IMR-90 (cell line): ENCODE data around the gene PPP1R14C. TPM values are rescaled to one million over a fixed set of nuclear protein-coding genes. Genes with fewer than 3 reads are reported as not detected.
"Not testable (repeated sequence)": the region's sequence is repeated elsewhere in the genome, so short reads cannot be mapped to it uniquely, and the experiment has no call there.

ENCODE experiments used
- ATAC-seq: fragments of 200-7000 bp; cut with Tn5 transposase; 2 replicates; pipeline ENCODE4 v1.9.1; 2020; ENCODE audit warnings: low read depth, mild to moderate bottlenecking, moderate library complexity
- BruUV-seq: library from RNA; stranded (reverse); fragments of 400-500 nt; replicated peaks from 2 replicates; lab custom pipeline; 2021; lab: Mats Ljungman, UMichigan
- CTCF ChIA-PET: fragments of 300-600 bp; formaldehyde crosslinking; extraction: SDS; loops from one replicate; lab custom pipeline; 2021; ENCODE audit warnings: antibody characterized with exemption; lab: Yijun Ruan, JAX
- POLR2A ChIA-PET: fragments of 300-600 bp; sonication (Branson Sonifier 250); formaldehyde crosslinking; loops from one replicate; lab custom pipeline; 2022; ENCODE audit warnings: antibody characterized with exemption; ENCODE audit not compliant: unreplicated experiment; lab: Charles Lee
- DNase-seq: peaks from one replicate; pipeline ENCODE4 v3.0.0; 2013
- H2AFZ ChIP-seq: replicated peaks from 2 replicates; pipeline ENCODE3; 2013; ENCODE audit warnings: low read length, mild to moderate bottlenecking; ENCODE audit not compliant: poor library complexity
- H2AK5ac ChIP-seq: 2 replicates; pipeline ENCODE4 v1.6.1; 2013; ENCODE audit warnings: low read depth, low read length, inconsistent platforms
- H2AK9ac ChIP-seq: replicated peaks from 2 replicates; pipeline ENCODE3; 2013; ENCODE audit warnings: mild to moderate bottlenecking, low read depth, low read length, moderate library complexity; ENCODE audit not compliant: poor library complexity
- H2BK120ac ChIP-seq: 2 replicates; pipeline ENCODE4 v1.6.1; 2013; ENCODE audit warnings: low read depth, low read length, inconsistent platforms
- H2BK15ac ChIP-seq: 3 replicates; pipeline ENCODE4 v1.6.1; 2013; ENCODE audit warnings: low read depth, low read length, inconsistent platforms
- H2BK20ac ChIP-seq: 2 replicates; pipeline ENCODE4 v1.6.1; 2013; ENCODE audit warnings: low read depth, mild to moderate bottlenecking, inconsistent platforms, low read length, moderate library complexity
- H2BK5ac ChIP-seq: 2 replicates; pipeline ENCODE4 v1.6.1; 2013; ENCODE audit warnings: mild to moderate bottlenecking, low read depth, low read length, inconsistent platforms; ENCODE audit not compliant: poor library complexity, severe bottlenecking
- H3K14ac ChIP-seq: replicated peaks from 2 replicates; pipeline ENCODE4 v1.6.1; 2013; ENCODE audit warnings: low read depth, low read length, inconsistent platforms
- H3K18ac ChIP-seq: 2 replicates; pipeline ENCODE4 v1.6.1; 2013; ENCODE audit warnings: low read depth, low read length, control low read depth
- H3K23ac ChIP-seq: 2 replicates; pipeline ENCODE4 v1.6.1; 2013; ENCODE audit warnings: low read depth, low read length, inconsistent platforms
- H3K27ac ChIP-seq: 2 replicates; pipeline ENCODE4 v1.5.1; 2013; ENCODE audit warnings: mild to moderate bottlenecking, control low read depth, low read length; ENCODE audit not compliant: insufficient read depth
- H3K27me3 ChIP-seq: 2 replicates; pipeline ENCODE4 v1.6.1; 2013; ENCODE audit warnings: low read length; ENCODE audit not compliant: control insufficient read depth, insufficient read depth
- H3K36me3 ChIP-seq: 2 replicates; pipeline ENCODE4 v1.6.1; 2013; ENCODE audit warnings: low read length, mixed read lengths; ENCODE audit not compliant: control insufficient read depth, insufficient read depth
- H3K4ac ChIP-seq: 2 replicates; pipeline ENCODE4 v1.6.1; 2013; ENCODE audit warnings: low read depth, low read length, inconsistent platforms
- H3K4me1 ChIP-seq: 2 replicates; pipeline ENCODE4 v1.6.1; 2013; ENCODE audit warnings: low read length, mixed read lengths; ENCODE audit not compliant: control insufficient read depth, insufficient read depth
- H3K4me2 ChIP-seq: 2 replicates; pipeline ENCODE4 v1.6.1; 2013; ENCODE audit warnings: low read depth, mild to moderate bottlenecking, control low read depth, low read length, moderate library complexity
- H3K4me3 ChIP-seq: 2 replicates; pipeline ENCODE4 v1.5.1; 2013; ENCODE audit warnings: low read depth, mild to moderate bottlenecking, control low read depth, low read length, moderate library complexity; ENCODE audit not compliant: insufficient read depth
- H3K56ac ChIP-seq: 2 replicates; pipeline ENCODE4 v1.6.1; 2013; ENCODE audit warnings: low read length, inconsistent platforms; ENCODE audit not compliant: insufficient read depth; ENCODE audit errors: extremely low read depth
- H3K79me1 ChIP-seq, 2 experiments: 2 replicates each; pipeline ENCODE4 v1.6.1; 2013; ENCODE audit warnings: low read length in 2 of 2, inconsistent platforms in 1 of 2, low read depth in 1 of 2
- H3K9ac ChIP-seq: 2 replicates; pipeline ENCODE4 v1.6.1; 2013; ENCODE audit warnings: low read depth, low read length, control low read depth
- H3K9me1 ChIP-seq: 2 replicates; pipeline ENCODE4 v1.6.1; 2013; ENCODE audit warnings: low read length, inconsistent platforms; ENCODE audit not compliant: insufficient read depth
- H3K9me3 ChIP-seq: 2 replicates; pipeline ENCODE4 v1.6.1; 2013; ENCODE audit warnings: low read length; ENCODE audit not compliant: control insufficient read depth, insufficient read depth
- H4K20me1 ChIP-seq: 2 replicates; pipeline ENCODE4 v1.6.1; 2013; ENCODE audit warnings: low read length, inconsistent platforms; ENCODE audit not compliant: insufficient read depth
- H4K5ac ChIP-seq: 2 replicates; pipeline ENCODE4 v1.6.1; 2013; ENCODE audit warnings: mild to moderate bottlenecking, low read depth, low read length, control low read depth
- H4K8ac ChIP-seq, 2 experiments: 2 replicates each; pipeline ENCODE4 v1.6.1; 2013; ENCODE audit warnings: low read depth in 2 of 2, low read length in 2 of 2, control low read depth in 1 of 2, inconsistent platforms in 1 of 2
- H4K91ac ChIP-seq: 2 replicates; pipeline ENCODE4 v1.6.1; 2013; ENCODE audit warnings: low read depth, low read length, inconsistent platforms; ENCODE audit not compliant: insufficient read depth
- CHD1 ChIP-seq: IDR thresholded peaks from 2 replicates; pipeline ENCODE4 v1.6.1; 2012; ENCODE audit warnings: low read depth, low read length, improper control_type of control experiment
- FOS ChIP-seq: fragments of 150-350 bp; IDR thresholded peaks from 2 replicates; pipeline ENCODE4 v1.6.1; 2016; ENCODE audit warnings: low read depth, low read length
- WGBS, 2 experiments: methylation state at CpG; one replicate each; pipeline versions ENCODE4 v1.1.5 to v1.1.7; 2013; ENCODE audit warnings: missing lambda C conversion rate in 2 of 2; ENCODE audit not compliant: insufficient read length in 1 of 2; ENCODE audit errors: extremely low coverage in 2 of 2; 5-methylcytosine and 5-hydroxymethylcytosine counted together
- dilution Hi-C: fragments of 300-500 bp; cut with HindIII; formaldehyde crosslinking; loops from one replicate; pipeline ENCODE4 v1.14.3; 2018; ENCODE audit warnings: low sequenced_read_pairs; ENCODE audit not compliant: unreplicated experiment
- in situ Hi-C: fragments of 300-500 bp; cut with MboI; formaldehyde crosslinking; loops from 3 replicates; pipeline ENCODE4 v1.14.3; 2019; ENCODE audit warnings: low sequenced_read_pairs, inconsistent platforms, mixed read lengths
- intact Hi-C: fragments of 100-400 bp; cut with micrococcal nuclease; formaldehyde crosslinking; loops from 2 replicates; pipeline ENCODE4 v1.10.0; 2022
- polyA plus RNA-seq, 3 experiments: library from polyadenylated mRNA; depleted of rRNA; stranded (reverse); fragments of >200 nt; gene quantifications; 2 replicates each; pipeline ENCODE4 v1.2.3, GENCODE V29; 2012; ENCODE audit warnings: low replicate concordance in 1 of 3
- total RNA-seq: library from RNA; depleted of rRNA; stranded (reverse); fragments of >200 nt; gene quantifications from 2 replicates; pipeline ENCODE4 v1.2.3, GENCODE V29; 2012

The PPP1R14C gene
- total and polyA plus RNA-seq, 2 of the 4 experiments (the other 2 are of a cell fraction) = not detected

- no peak overlapping the region for H2BK5ac ChIP-seq
- no peaks in the 10 kb centered on the region for H3K36me3 ChIP-seq
- no peak overlapping the region for H2AK5ac ChIP-seq
- H3K56ac ChIP-seq = no peak overlapping the region
- no peak overlapping the region for H2AK9ac ChIP-seq
- in situ Hi-C loops (no loop called here), dilution Hi-C loops (no loop called here), intact Hi-C loops (no loop called here)
- BruUV-seq = no TSS peak
- no peak overlapping the region for H3K4ac ChIP-seq
- no peak overlapping the region for H3K9ac ChIP-seq
- DNase-seq (no peak), ATAC-seq (no peak)
- no peak overlapping the region for H3K23ac ChIP-seq
- POLR2A ChIA-PET = no interaction called here
- peaks cover 4% of the 10 kb centered on the region; the same call in 1 of the 2 replicates for H3K27me3 ChIP-seq
- H2BK20ac ChIP-seq = no peak overlapping the region
- CTCF ChIA-PET = no interaction called here
- no peaks in the 10 kb centered on the region for H4K20me1 ChIP-seq
- H4K5ac ChIP-seq = no peak overlapping the region
- no peak overlapping the region for H3K4me2 ChIP-seq
- H3K4me3 ChIP-seq = no peak overlapping the region
- TF ChIP-seq CHD1 (no peak), FOS (no peak)
- H4K91ac ChIP-seq = no peak overlapping the region
- no peak overlapping the region for H2BK120ac ChIP-seq
- H3K9me3 ChIP-seq = no peaks in the 10 kb centered on the region
- no peak overlapping the region for H3K14ac ChIP-seq
- H3K27ac ChIP-seq = no peak overlapping the region
- H4K8ac ChIP-seq = no peak overlapping the region
- H3K79me1 ChIP-seq = no peaks in the 10 kb centered on the region
- H3K18ac ChIP-seq = no peak overlapping the region
- no peaks in the 10 kb centered on the region for H3K9me1 ChIP-seq
- no peak overlapping the region for H2AFZ ChIP-seq
- H2BK15ac ChIP-seq = no peak overlapping the region
- no peaks in the 10 kb centered on the region for H3K4me1 ChIP-seq
- 78% methylated on average over 5 of the region's 9 CpGs; no CpG with 5 or more reads in 1 of the 2 experiments for WGBS, 2 experiments
These were observed 43.5 kb downstream of the PPP1R14C start for GRCh38 chr6:150186129-150186898.

GRCh38 chr6:150187433-150187832 lies 44.6 kb downstream of the PPP1R14C start:
- H3K23ac ChIP-seq, H3K56ac ChIP-seq, H3K18ac ChIP-seq, H3K27me3 ChIP-seq, H4K5ac ChIP-seq, H2BK15ac ChIP-seq, H3K4me2 ChIP-seq, H3K9me3 ChIP-seq, DNase-seq, ATAC-seq, H3K27ac ChIP-seq, H3K9me1 ChIP-seq, H2AFZ ChIP-seq, H3K9ac ChIP-seq, H2BK120ac ChIP-seq, H4K20me1 ChIP-seq, H2AK9ac ChIP-seq, POLR2A ChIA-PET, in situ Hi-C loops, H3K36me3 ChIP-seq, H2BK5ac ChIP-seq, H3K79me1 ChIP-seq, H2BK20ac ChIP-seq, intact Hi-C loops, H4K91ac ChIP-seq, H3K14ac ChIP-seq, H4K8ac ChIP-seq, H3K4ac ChIP-seq, BruUV-seq, dilution Hi-C loops, H3K4me3 ChIP-seq, H3K4me1 ChIP-seq, H2AK5ac ChIP-seq: not testable (repeated sequence)
- CTCF ChIA-PET = interaction anchor here (0.5 to 0.6 kb wide), 2 partner anchors 153 to 166 kb away, joined by 4 to 6 read pairs; no protein-coding TSS in a partner anchor
- WGBS, 2 experiments = no CpG with 5 or more reads among the region's 2 CpGs
